K562 (cell line): ENCODE data around the gene AVPR1A. TPM values are rescaled to one million over a fixed set of nuclear protein-coding genes. Genes with fewer than 3 reads are reported as not detected.

Experiments
- ATAC-seq: fragments of 200-7000 bp; cut with Tn5 transposase; 3 replicates; pipeline ENCODE4 v1.9.1; 2020; ENCODE audit warnings: moderate library complexity
- BruUV-seq: library from RNA; stranded (reverse); fragments of 400-500 nt; replicated peaks from 2 replicates; lab custom pipeline; 2021; lab: Mats Ljungman, UMichigan
- CTCF ChIA-PET: fragments of 300-600 bp; formaldehyde crosslinking; extraction: SDS; loops from one replicate; lab custom pipeline; 2021; ENCODE audit warnings: low intra/inter-chr PET ratio; lab: Yijun Ruan, JAX
- POLR2A ChIA-PET: fragments of 300-600, 350-650 bp; sonication (Branson Sonifier 250); formaldehyde crosslinking; extraction: SDS; loops from one replicate; lab custom pipeline; 2021; ENCODE audit warnings: antibody characterized with exemption, inconsistent platforms; lab: Yijun Ruan, JAX
- DNase-seq, 4 experiments: peaks; one replicate each; pipeline versions ENCODE4 v3.0.0 to v3.0.0-alpha.2; 2011 to 2018; ENCODE audit warnings: low spot score in 3 of 4, mixed read lengths in 3 of 4; ENCODE audit errors: extremely low read depth in 1 of 4
- FAIRE-seq: peaks from 2 replicates; lab custom pipeline; 2011; peaks lifted over from hg19 to GRCh38; lab: Jason Lieb, UNC
- H2AFZ ChIP-seq: 2 replicates; pipeline ENCODE4 v1.6.0; 2011; ENCODE audit warnings: low read depth, low read length, control low read depth, inconsistent platforms
- H3K27ac ChIP-seq: fragments of 200-600 bp; 3 replicates; pipeline ENCODE4 v1.8.0; 2011; ENCODE audit warnings: low read depth, mild to moderate bottlenecking, control low read depth, inconsistent platforms, low read length, moderate library complexity, mixed read lengths; ENCODE audit errors: extremely low read depth
- H3K27me3 ChIP-seq, 2 experiments: fragments of 300-600 bp in 1 of 2; 2 replicates in 1 of 2; 3 replicates in 1 of 2; pipeline versions ENCODE4 v1.6.0 to v1.8.0; 2011; ENCODE audit warnings: inconsistent platforms in 2 of 2, low read length in 2 of 2, mild to moderate bottlenecking in 1 of 2, mixed read lengths in 1 of 2, moderate library complexity in 1 of 2; ENCODE audit not compliant: control insufficient read depth in 2 of 2, insufficient read depth in 2 of 2
- H3K36me3 ChIP-seq: fragments of 300-600 bp; 3 replicates; pipeline ENCODE4 v1.8.0; 2011; ENCODE audit warnings: mild to moderate bottlenecking, low read length, inconsistent platforms; ENCODE audit not compliant: control insufficient read depth, insufficient read depth
- H3K4me1 ChIP-seq, 2 experiments: fragments of 200-600 bp in 1 of 2; replicated peaks in 1 of 2; 2 replicates in 1 of 2; 3 replicates in 1 of 2; pipeline versions ENCODE4 v1.5.1 to v1.8.0; 2011; ENCODE audit warnings: inconsistent platforms in 2 of 2, low read length in 2 of 2, mild to moderate bottlenecking in 1 of 2, mixed read lengths in 1 of 2, moderate library complexity in 1 of 2; ENCODE audit not compliant: control insufficient read depth in 2 of 2, insufficient read depth in 2 of 2
- H3K4me2 ChIP-seq: 2 replicates; pipeline ENCODE4 v1.6.1; 2011; ENCODE audit warnings: low read length, control low read depth, inconsistent platforms, mixed read lengths; ENCODE audit not compliant: insufficient read depth
- H3K4me3 ChIP-seq: fragments of 200-600 bp; sonication (generic), shearing (Covaris generic); 2 replicates; pipeline ENCODE4 v1.5.1; 2016; ENCODE audit warnings: control low read depth, inconsistent platforms
- H3K79me2 ChIP-seq: fragments of 200-600 bp; 3 replicates; pipeline ENCODE4 v1.8.0; 2011; ENCODE audit warnings: low read length, inconsistent platforms; ENCODE audit not compliant: control insufficient read depth, insufficient read depth
- H3K9ac ChIP-seq, 2 experiments: 2 replicates each; pipeline versions ENCODE4 v1.6.0 to v1.6.1; 2011; ENCODE audit warnings: low read depth in 2 of 2, low read length in 2 of 2, control low read depth in 1 of 2, inconsistent platforms in 1 of 2, mild to moderate bottlenecking in 1 of 2, mixed read lengths in 1 of 2; ENCODE audit not compliant: insufficient read depth in 1 of 2
- H3K9me1 ChIP-seq: one replicate; pipeline ENCODE4 v1.6.0; 2011; ENCODE audit warnings: inconsistent platforms, mild to moderate bottlenecking, low read length, moderate library complexity; ENCODE audit not compliant: control insufficient read depth, insufficient read depth
- H3K9me3 ChIP-seq: replicated peaks from 2 replicates; pipeline ENCODE4 v1.5.1; 2011; ENCODE audit warnings: low read depth, low read length, inconsistent platforms; ENCODE audit not compliant: control insufficient read depth, insufficient read depth
- H4K20me1 ChIP-seq: replicated peaks from 2 replicates; pipeline ENCODE4 v1.6.1; 2011; ENCODE audit warnings: low read length, inconsistent platforms, mixed read lengths; ENCODE audit not compliant: control insufficient read depth, insufficient read depth
- ELF1 ChIP-seq: fragments of 200-800 bp; sonication (Bioruptor generic); IDR thresholded peaks from 2 replicates; pipeline ENCODE4 v1.6.1; 2016; ENCODE audit warnings: missing genetic modification characterization, missing compliant biosample characterization
- FOXK2 ChIP-seq, 2 experiments: fragments of 450-650 bp; IDR thresholded peaks in 1 of 2; conservative IDR thresholded peaks in 1 of 2; 2 replicates each; pipeline ENCODE4 v1.6.1; 2016; ENCODE audit warnings: low read depth in 2 of 2, mild to moderate bottlenecking in 1 of 2
- IFI16 ChIP-seq: fragments of 250-450 bp; sonication (Bioruptor Pico); IDR thresholded peaks from 2 replicates; pipeline ENCODE4 v2.1.2; 2022; ENCODE audit warnings: mild to moderate bottlenecking, inconsistent platforms
- IRF2 ChIP-seq: sonication (generic); formaldehyde crosslinking; IDR thresholded peaks from 2 replicates; pipeline ENCODE4 v1.8.1; 2022; ENCODE audit warnings: mild to moderate bottlenecking, missing genetic modification reagents
- NCOA1 ChIP-seq: fragments of 450-650 bp; IDR thresholded peaks from 2 replicates; pipeline ENCODE4 v1.6.1; 2016; ENCODE audit warnings: low read depth
- NELFE ChIP-seq: IDR thresholded peaks from 2 replicates; pipeline ENCODE4 v1.6.1; 2011; ENCODE audit warnings: mild to moderate bottlenecking; ENCODE audit not compliant: insufficient read depth, insufficient read length
- PTBP1 ChIP-seq: fragments of 200-400 bp; formaldehyde crosslinking; IDR thresholded peaks from 2 replicates; pipeline ENCODE4 v1.6.1; 2017; ENCODE audit warnings: low read depth, low read length
- SRSF7 ChIP-seq: fragments of 200-400 bp; formaldehyde crosslinking; optimal IDR thresholded peaks from 2 replicates; pipeline ENCODE3; 2017; ENCODE audit warnings: mild to moderate bottlenecking, low read depth, low read length
- XRCC3 ChIP-seq: fragments of 450-650 bp; IDR thresholded peaks from 2 replicates; pipeline ENCODE4 v1.6.1; 2017; ENCODE audit warnings: mild to moderate bottlenecking, moderate library complexity
- ZFP1 ChIP-seq: fragments of 450-650 bp; formaldehyde crosslinking; IDR thresholded peaks from 2 replicates; pipeline ENCODE4 v1.4.0; 2020; ENCODE audit warnings: mild to moderate bottlenecking, mixed read lengths
- WGBS: fragments of 100-300 bp; shearing (Covaris generic); methylation state at CpG from one replicate; pipeline ENCODE4 v1.1.6; 2016; ENCODE audit warnings: low coverage, mixed read lengths; ENCODE audit not compliant: insufficient coverage; ENCODE audit errors: missing lambda C conversion rate; 5-methylcytosine and 5-hydroxymethylcytosine counted together
- in situ Hi-C: fragments of 300-500 bp; cut with MboI; formaldehyde crosslinking; loops from 4 replicates; pipeline ENCODE4 v1.15.0; 2018; ENCODE audit warnings: inconsistent platforms, mixed read lengths
- intact Hi-C: fragments of 100-400 bp; cut with micrococcal nuclease; formaldehyde crosslinking; loops from 2 replicates; pipeline ENCODE4 v1.14.2; 2022
- polyA plus RNA-seq, 8 experiments: library from polyadenylated mRNA; depleted of rRNA in 4 of 8; stranded (reverse) in 5 of 8; unstranded in 3 of 8; fragments of >200 nt; fragmentation: Nextera tagmentation in 2 of 8; fragmentation: Illumina TruSeq in 1 of 8; extraction: Ambion mirVana in 2 of 8; extraction: Trizol in 1 of 8; gene quantifications; 2 replicates each; pipeline versions ENCODE4 v1.2.1 to v1.2.3, GENCODE V29; 2011 to 2014; ENCODE audit warnings: inconsistent platforms in 1 of 8, missing spikeins in 1 of 8
- total RNA-seq, 7 experiments: library from RNA; depleted of rRNA in 6 of 7; stranded (reverse); fragments of >200 nt in 6 of 7; fragmentation: Illumina TruSeq in 2 of 7; extraction: Trizol in 2 of 7; gene quantifications; 2 replicates each; pipeline versions ENCODE4 v1.2.1 to v1.2.3, GENCODE V29; 2011 to 2021; ENCODE audit warnings: low replicate concordance in 1 of 7
- TF ChIP-seq, protein P1 (sequence below), 3 experiments: IDR thresholded peaks in 2 of 3; conservative IDR thresholded peaks in 1 of 3; 2 replicates each; pipeline ENCODE4 v1.5.1; 2011 to 2012; ENCODE audit warnings: low read length in 3 of 3, mild to moderate bottlenecking in 3 of 3, control low read depth in 2 of 3, improper control_type of control experiment in 1 of 3, inconsistent platforms in 1 of 3, low read depth in 1 of 3, mixed read lengths in 1 of 3, moderate library complexity in 1 of 3; ENCODE audit not compliant: insufficient read depth in 2 of 3

AVPR1A gene
- total and polyA plus RNA-seq, 9 of the 15 experiments (the other 6 are each of a cell fraction or from before 2014, with no cell fraction given): under 0.01 to 0.04 (median 0.03) TPM; not detected in 3

DNA sequence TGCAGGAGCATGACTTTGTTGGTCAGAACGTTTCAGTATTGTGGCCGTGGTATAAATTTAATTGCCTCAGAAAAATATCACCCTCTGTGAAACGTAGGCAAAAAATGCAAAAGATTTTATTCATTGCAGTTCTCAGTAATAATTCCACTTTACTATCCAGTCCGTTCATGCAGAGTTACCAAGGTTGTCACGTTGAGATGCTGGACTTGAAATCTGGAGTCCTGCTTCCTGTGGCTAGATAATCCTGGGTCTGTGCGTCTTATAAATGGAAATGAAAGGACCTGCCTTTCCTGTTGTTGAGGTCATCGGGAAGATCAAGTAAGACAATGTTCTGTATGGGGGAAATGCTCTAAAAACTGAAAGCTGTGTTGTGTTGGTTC lies 1.3 kb upstream of the AVPR1A start (continued):
- TF ChIP-seq SRSF7: no peak
- TF ChIP-seq PTBP1: no peak
- no peak for TF ChIP-seq ZFP1
- no peak for TF ChIP-seq IRF2 (CRISPR knock-in tag)
- no peak for TF ChIP-seq NELFE
- TF ChIP-seq IFI16 (CRISPR knock-in tag): no peak
- TF ChIP-seq FOXK2 (conservative IDR thresholded peaks at IDR 0.05 in 1 of 2, IDR thresholded peaks at IDR 0.05 in 1 of 2; ENCODE audit: low read depth in 2 of 2): no peak
- no peak for TF ChIP-seq XRCC3

DNA sequence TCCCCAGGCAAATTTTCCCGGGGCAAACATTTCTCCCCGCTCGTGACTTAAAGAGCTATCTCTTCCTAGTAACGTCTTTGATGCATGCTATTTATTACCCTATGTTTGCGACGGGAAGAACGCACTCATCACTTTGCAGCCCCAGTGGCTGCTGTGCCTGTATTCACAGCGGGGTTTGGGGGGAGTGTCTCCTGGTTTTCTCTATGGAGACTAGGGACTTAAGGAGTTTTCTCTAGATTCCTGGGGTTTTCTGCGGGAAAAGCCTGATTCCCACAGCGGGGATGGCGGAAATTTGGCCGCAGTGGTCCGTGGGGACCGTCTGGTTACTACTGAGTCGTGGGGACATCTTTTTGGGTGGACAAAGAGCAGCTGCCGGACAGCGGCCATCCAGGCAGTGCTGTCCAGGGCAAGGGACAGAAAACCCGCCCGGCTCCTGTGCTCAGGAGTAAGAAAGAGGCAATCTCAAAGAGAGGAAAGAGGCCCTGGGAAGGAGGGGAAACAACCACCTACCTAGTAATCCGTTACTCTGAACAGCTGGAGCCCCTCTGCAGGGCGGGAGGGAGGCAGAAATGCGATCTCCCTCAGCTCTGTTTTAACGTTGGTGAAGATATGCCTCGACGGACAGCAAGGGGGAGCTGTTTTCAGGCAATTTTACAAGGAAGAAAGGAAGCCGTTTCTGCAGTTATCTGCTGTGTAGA lies 771 bp upstream of the AVPR1A start:
- H3K4me3 ChIP-seq: no peak overlapping the region
- H3K4me2 ChIP-seq: peak overlapping the region; percentile 26; the same call in 1 of the 2 replicates
- no peaks in the 10 kb centered on the region for H3K9me1 ChIP-seq
- FAIRE-seq (peak; percentile 73), DNase-seq (peak; percentile 15 to 41 (median 25)), ATAC-seq (peak; percentile 89)
- intact Hi-C loops: loop anchor here (5.0 kb wide), 1 partner anchor 49 kb away; no protein-coding TSS in a partner anchor
- no peaks in the 10 kb centered on the region for H3K9me3 ChIP-seq
- H3K36me3 ChIP-seq: no peaks in the 10 kb centered on the region
- H3K4me1 ChIP-seq: no peaks in the 10 kb centered on the region
- BruUV-seq: no TSS peak
- peak overlapping the region; percentile 15; the same call in 1 of the 2 replicates for H2AFZ ChIP-seq
- no peak overlapping the region for H3K27ac ChIP-seq
- TF ChIP-seq, protein P1, sequence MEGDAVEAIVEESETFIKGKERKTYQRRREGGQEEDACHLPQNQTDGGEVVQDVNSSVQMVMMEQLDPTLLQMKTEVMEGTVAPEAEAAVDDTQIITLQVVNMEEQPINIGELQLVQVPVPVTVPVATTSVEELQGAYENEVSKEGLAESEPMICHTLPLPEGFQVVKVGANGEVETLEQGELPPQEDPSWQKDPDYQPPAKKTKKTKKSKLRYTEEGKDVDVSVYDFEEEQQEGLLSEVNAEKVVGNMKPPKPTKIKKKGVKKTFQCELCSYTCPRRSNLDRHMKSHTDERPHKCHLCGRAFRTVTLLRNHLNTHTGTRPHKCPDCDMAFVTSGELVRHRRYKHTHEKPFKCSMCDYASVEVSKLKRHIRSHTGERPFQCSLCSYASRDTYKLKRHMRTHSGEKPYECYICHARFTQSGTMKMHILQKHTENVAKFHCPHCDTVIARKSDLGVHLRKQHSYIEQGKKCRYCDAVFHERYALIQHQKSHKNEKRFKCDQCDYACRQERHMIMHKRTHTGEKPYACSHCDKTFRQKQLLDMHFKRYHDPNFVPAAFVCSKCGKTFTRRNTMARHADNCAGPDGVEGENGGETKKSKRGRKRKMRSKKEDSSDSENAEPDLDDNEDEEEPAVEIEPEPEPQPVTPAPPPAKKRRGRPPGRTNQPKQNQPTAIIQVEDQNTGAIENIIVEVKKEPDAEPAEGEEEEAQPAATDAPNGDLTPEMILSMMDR (IDR thresholded peaks at IDR 0.05 in 2 of 3, conservative IDR thresholded peaks at IDR 0.05 in 1 of 3; ENCODE audit: insufficient read depth in 2 of 3, low read depth in 1 of 3, low read length in 3 of 3): peak; percentile 45 to 62 (median 52)
- TF ChIP-seq NCOA1 (no peak), ELF1 (tag) (peak; percentile 20; the same call in 1 of the 2 replicates)
- TF ChIP-seq, all 486 proteins: peak for 2
- ChIA-PET POLR2A (interaction anchor here (0.6 to 1.4 kb wide), 3 partner anchors 11 to 30 kb away, joined by 3 read pairs; no protein-coding TSS in a partner anchor), CTCF (no interaction called here)
- in situ Hi-C loops: no loop called here
- H3K9ac ChIP-seq: no peak overlapping the region
- H4K20me1 ChIP-seq: no peaks in the 10 kb centered on the region
- peaks cover 4 to 26% of the 10 kb centered on the region in 2 experiments; a peak in 4 of 5 replicates for H3K27me3 ChIP-seq
- no peaks in the 10 kb centered on the region for H3K79me2 ChIP-seq
- WGBS: 3% methylated on average over 20 of the region's 26 CpGs
